Frontal cortex (tissue), 4 donors: ENCODE measurements around the gene ZIC2. TPM values are rescaled to one million over a fixed set of nuclear protein-coding genes. Genes with fewer than 3 reads are reported as not detected.

Source experiments
- DNase-seq, 2 donors: peaks; one replicate each; pipeline ENCODE4 v3.0.0; 2012; ENCODE audit warnings: low spot score in 2 of 2
- FAIRE-seq: peaks from 2 replicates; lab custom pipeline; 2012; peaks lifted over from hg19 to GRCh38; lab: Jason Lieb, UNC
- total RNA-seq: library from RNA; depleted of rRNA; stranded (reverse); fragments of >200 nt; gene quantifications from one replicate; pipeline ENCODE4 v1.2.3, GENCODE V29; 2014
- donor health status: control.
- donor health status: control.
- donor health status: control.

ZIC2 gene
- total RNA-seq, 1 donor from 2014 or later: 2.4 TPM

- DNase-seq: no peak
- no peak for FAIRE-seq
These were observed 9.3 kb upstream of the ZIC2 start for GRCh38 chr13:99972190-99972731.

- FAIRE-seq: no peak
- no peak for DNase-seq
These were observed 8.3 kb upstream of the ZIC2 start for GRCh38 chr13:99973163-99973807.

- FAIRE-seq (no peak), DNase-seq (no peak)
These were observed 7.8 kb upstream of the ZIC2 start for GRCh38 chr13:99973808-99974185.

GRCh38 chr13:99974296-99974938 is 7.2 kb upstream of the ZIC2 start:
- FAIRE-seq: no peak
- DNase-seq: no peak

- DNase-seq (no peak), FAIRE-seq (no peak)
These were observed 6.5 kb upstream of the ZIC2 start for GRCh38 chr13:99974939-99975561.

DNA sequence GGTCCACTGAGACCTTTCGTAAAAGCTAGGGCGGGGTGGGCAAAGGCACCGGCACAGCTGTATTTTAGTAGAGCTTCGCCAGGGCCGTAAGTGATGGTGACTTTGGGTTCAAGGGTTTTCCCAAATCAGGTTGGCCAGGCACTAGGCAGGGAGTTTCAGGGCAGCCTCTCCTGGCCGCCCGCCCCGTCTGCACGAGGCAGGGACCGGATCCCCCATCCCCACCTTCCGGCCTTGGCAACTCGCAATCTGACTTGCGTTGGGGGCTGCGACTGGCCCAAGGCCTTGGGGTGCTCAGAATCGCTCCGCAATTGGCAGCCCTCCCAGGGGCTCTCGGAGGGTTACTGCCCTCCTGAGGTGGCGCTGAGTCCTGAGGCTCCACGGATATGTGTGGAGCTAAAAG is 6.0 kb upstream of the ZIC2 start:
- FAIRE-seq (no peak), DNase-seq (no peak)

GRCh38 chr13:99976575-99976974 is 5.0 kb upstream of the ZIC2 start:
- no peak for DNase-seq
- FAIRE-seq: no peak

GRCh38 chr13:99977334-99977911 is 4.2 kb upstream of the ZIC2 start:
- peak in 1 of 2 donors; percentile 19 for DNase-seq

DNA sequence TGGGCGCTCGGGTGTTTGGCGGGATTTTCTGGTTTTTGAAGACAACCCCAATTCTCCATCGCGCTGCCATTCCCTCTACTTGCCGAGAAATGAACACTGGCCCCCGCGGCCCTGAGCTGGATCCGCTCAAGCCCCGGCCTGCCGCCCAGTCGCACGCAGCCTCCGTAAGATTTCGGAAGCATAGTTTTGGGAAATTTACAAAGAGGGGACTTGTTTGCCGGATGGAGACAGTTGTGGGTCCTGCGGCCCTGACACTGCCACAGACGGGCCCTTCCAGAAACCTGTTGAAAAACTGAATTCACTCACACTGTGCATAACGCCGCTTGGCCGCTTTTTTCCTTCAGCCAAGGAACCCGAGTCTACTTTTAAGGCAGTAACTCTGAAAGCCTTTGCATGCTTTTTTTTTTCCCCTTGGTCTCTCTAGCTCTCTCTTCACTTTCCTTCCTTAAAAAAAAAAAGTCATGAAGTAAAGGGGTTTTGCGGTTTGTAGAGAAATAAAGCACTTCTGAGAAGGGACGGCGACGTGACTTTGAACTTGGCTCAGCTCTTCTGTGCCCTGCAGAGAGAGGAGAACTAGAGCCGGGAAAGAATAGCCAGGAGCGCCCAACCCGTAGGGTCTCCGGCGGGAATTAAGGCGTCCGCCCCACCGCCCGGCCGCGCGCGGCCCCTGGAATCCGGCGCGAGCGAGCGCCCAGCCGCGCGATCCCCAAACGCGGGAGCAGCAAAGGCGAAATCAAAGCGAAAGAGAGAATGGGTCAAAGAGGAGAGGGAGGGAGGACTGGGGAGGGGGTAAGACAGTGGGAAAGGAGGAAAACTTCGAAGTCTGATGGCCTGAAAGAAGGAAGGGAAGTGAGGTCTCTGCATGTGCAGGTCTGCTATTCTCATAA is 3.4 kb upstream of the ZIC2 start:
- DNase-seq (peak in 1 of 2 donors; percentile 24), FAIRE-seq (no peak)

More at GRCh38 chr13:99977334-99977911, 4.2 kb upstream of the ZIC2 start:
- FAIRE-seq: no peak

DNA sequence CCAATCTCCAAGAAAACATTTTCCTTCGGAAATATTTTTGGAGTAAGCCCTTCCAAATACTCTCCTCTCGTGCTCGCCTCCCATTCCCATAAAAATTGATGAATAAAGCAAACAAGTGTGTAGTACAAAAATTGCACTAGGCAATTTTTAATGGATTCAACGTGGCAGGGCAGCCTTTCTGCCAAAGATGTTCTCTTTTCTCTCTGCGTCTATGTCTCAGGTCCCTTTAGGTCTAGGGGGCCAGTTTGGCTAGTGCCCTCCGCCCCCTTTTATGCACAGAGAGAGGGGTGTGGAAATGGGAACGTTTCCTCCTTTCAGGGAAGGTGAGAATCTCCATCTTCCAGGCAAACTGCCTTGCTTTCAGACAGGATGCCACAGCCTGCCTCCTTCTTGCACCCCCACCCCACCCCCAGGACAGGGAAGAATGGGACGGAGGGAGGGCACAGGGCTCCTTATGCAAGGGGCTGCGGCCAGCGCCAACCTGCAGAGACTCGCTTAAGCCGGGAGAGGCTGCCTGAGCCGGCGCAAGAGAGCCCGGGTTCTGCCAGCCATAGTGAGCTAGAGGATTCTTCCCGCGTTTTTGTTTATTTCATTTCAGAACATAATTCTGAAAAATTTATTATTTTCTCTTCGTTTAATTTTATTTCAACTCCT is 2.7 kb upstream of the ZIC2 start:
- DNase-seq (no peak), FAIRE-seq (no peak)

GRCh38 chr13:99979453-99980200 is 2.0 kb upstream of the ZIC2 start:
- FAIRE-seq (no peak), DNase-seq (no peak)

GRCh38 chr13:99980201-99980823 is 1.3 kb upstream of the ZIC2 start:
- FAIRE-seq (no peak), DNase-seq (peak; percentile 77 to 84)

DNA sequence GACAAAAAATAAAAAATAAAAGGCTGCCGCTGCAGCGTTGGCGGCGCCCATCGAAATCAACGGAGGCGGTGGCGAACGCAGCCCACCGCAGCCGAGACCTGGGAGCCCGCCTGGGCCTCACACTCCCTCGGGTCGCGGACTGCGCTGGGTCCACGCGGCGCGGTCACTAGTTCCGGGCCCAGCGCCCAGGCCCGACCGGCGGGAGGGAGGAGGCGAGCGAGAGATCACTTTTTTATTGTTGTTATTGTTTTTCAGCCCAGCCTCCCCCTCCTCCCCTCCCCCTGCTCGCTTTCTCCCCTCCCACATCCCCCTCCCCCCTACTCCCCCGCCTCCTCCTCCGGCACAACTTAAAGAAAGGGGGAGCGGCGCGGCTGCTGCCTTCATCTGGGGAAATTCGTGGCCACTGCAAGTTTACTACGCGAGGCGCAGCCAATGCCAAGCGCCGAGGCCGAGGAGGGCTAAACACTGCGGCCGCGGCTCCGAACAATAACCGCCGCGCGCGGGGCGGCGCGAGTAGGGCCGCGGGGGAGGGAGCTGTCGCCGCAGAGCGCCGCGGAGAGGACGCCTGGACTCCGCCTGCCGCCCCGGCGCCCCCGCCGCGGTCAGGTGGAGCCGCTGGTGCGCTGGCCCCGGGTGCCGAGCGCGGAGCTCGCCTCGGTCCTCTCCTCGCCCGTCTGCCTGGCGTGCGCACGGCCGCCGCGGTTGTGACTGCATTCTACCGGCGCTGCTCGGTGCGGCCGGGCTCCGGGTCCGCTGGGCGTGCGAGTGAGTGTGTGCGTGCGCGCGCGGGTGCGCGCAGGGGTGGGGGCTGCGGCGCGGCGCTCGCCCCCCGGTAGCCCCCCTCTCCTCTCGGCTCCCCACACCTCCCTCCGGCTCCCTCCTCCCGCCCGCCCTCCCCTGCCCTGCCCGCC is 505 bp upstream of the ZIC2 start:
- DNase-seq (peak; percentile 62 to 63), FAIRE-seq (no peak)

GRCh38 chr13:99982036-99982730 is 599 bp downstream of the ZIC2 start:
- FAIRE-seq: no peak
- DNase-seq: no peak

DNA sequence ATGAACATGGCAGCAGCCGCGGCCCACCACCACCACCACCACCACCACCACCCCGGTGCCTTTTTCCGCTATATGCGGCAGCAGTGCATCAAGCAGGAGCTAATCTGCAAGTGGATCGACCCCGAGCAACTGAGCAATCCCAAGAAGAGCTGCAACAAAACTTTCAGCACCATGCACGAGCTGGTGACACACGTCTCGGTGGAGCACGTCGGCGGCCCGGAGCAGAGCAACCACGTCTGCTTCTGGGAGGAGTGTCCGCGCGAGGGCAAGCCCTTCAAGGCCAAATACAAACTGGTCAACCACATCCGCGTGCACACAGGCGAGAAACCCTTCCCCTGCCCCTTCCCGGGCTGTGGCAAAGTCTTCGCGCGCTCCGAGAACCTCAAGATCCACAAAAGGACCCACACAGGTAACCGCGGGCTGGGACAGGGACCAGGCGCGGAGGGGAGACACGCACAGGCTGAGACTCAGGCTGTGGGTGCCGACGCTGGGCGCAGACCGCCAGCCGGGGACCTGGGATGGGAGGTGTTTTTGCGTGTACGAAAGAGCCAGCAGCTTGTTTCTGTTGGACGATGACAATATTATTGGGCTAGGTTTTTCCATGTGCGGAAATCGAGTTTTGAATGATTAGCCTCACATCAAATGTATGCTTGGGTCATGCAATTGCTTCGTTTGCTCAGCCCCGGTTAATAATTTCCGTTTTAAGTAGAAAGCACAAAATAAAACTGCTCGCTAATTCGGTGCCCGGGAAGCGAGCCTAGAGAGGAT is 1.3 kb downstream of the ZIC2 start:
- FAIRE-seq (no peak), DNase-seq (no peak)
